ENCODE data around the gene TNRC18. TPM values are rescaled to one million over a fixed set of nuclear protein-coding genes. Genes with fewer than 3 reads are reported as not detected.

TNRC18 gene
- total RNA-seq, 1 donor from 2014 or later = 118 TPM

GRCh38 chr7:5436003-5436678 is 12.5 kb upstream of the TNRC18 start:
- Histone ChIP-seq H3K36me3 (no peaks in the 10 kb centered on the region), H3K27me3 (no peaks in the 10 kb centered on the region), H3K4me1 (no peaks in the 10 kb centered on the region), H3K4me3 (no peak overlapping the region), H3K9me3 (no peaks in the 10 kb centered on the region), H3K27ac (no peak overlapping the region)
- TF ChIP-seq CTCF (IDR thresholded peaks at IDR 0.05) = no peak
- no peak for ATAC-seq
- intact Hi-C loops (cut with DNase I) = no loop called here
- no peak for DNase-seq

- TF ChIP-seq CTCF (IDR thresholded peaks at IDR 0.05) = no peak
- Histone ChIP-seq H3K27me3 (no peaks in the 10 kb centered on the region), H3K4me3 (no peak overlapping the region), H3K36me3 (no peaks in the 10 kb centered on the region), H3K27ac (no peak overlapping the region), H3K4me1 (peaks cover 3% of the 10 kb centered on the region), H3K9me3 (no peaks in the 10 kb centered on the region)
- DNase-seq (no peak), ATAC-seq (no peak)
- intact Hi-C loops (cut with DNase I) = no loop called here
Observed at GRCh38 chr7:5435291-5436002, 11.8 kb upstream of the TNRC18 start.

GRCh38 chr7:5433181-5433580 is 9.5 kb upstream of the TNRC18 start:
- DNase-seq (no peak), ATAC-seq (no peak)
- peaks cover 24% of the 10 kb centered on the region for H3K4me1 ChIP-seq
- H3K9me3 ChIP-seq = no peaks in the 10 kb centered on the region
- no peak for TF ChIP-seq CTCF (IDR thresholded peaks at IDR 0.05)
- no peaks in the 10 kb centered on the region for H3K36me3 ChIP-seq
- no peak overlapping the region for H3K27ac ChIP-seq
- no peaks in the 10 kb centered on the region for H3K27me3 ChIP-seq
- intact Hi-C loops (cut with DNase I) = no loop called here
- H3K4me3 ChIP-seq = no peak overlapping the region

- Histone ChIP-seq H3K9me3 (no peaks in the 10 kb centered on the region), H3K4me1 (peaks cover 26% of the 10 kb centered on the region), H3K27me3 (no peaks in the 10 kb centered on the region), H3K4me3 (no peak overlapping the region), H3K27ac (no peak overlapping the region), H3K36me3 (no peaks in the 10 kb centered on the region)
- DNase-seq (no peak), ATAC-seq (no peak)
- TF ChIP-seq CTCF (IDR thresholded peaks at IDR 0.05) = no peak
- intact Hi-C loops (cut with DNase I) = no loop called here
Observed at GRCh38 chr7:5432691-5433090, 9.1 kb upstream of the TNRC18 start.

GRCh38 chr7:5431560-5432015 is 8.0 kb upstream of the TNRC18 start:
- no peak for TF ChIP-seq CTCF (IDR thresholded peaks at IDR 0.05)
- no peak for DNase-seq
- ATAC-seq = no peak
- Histone ChIP-seq H3K36me3 (no peaks in the 10 kb centered on the region), H3K4me3 (no peak overlapping the region), H3K4me1 (peaks cover 26% of the 10 kb centered on the region), H3K9me3 (no peaks in the 10 kb centered on the region), H3K27ac (no peak overlapping the region), H3K27me3 (no peaks in the 10 kb centered on the region)
- intact Hi-C loops (cut with DNase I) = no loop called here

Data from upper lobe of right lung (tissue), 1 donor.